ENCODE results near the gene THAP7.

- TF ChIP-seq CTCF (IDR thresholded peaks at IDR 0.05; ENCODE audit: borderline replicate concordance, extremely low read depth, low read length, poor library complexity, severe bottlenecking) (no peak), EZH2 (IDR thresholded peaks at IDR 0.05; ENCODE audit: borderline replicate concordance, low read depth, low read length, severe bottlenecking) (no peak)
Measured at GRCh38 chr22:21012446-21013407, 10.8 kb upstream of the THAP7 start.

Data from DND-41 (cell line).